PFSK-1 (cell line): ENCODE measurements around the gene EIF6.

ENCODE experiments used
- SIN3A ChIP-seq: IDR thresholded peaks from 2 replicates; pipeline ENCODE4 v1.6.1; 2012; ENCODE audit warnings: mild to moderate bottlenecking, low read length, moderate library complexity, borderline replicate concordance; ENCODE audit not compliant: insufficient read depth
- TAF1 ChIP-seq: IDR thresholded peaks from 2 replicates; pipeline ENCODE4 v1.6.1; 2012; ENCODE audit warnings: low read length, control low read depth, borderline replicate concordance; ENCODE audit not compliant: insufficient read depth
- TF ChIP-seq, protein P1 (sequence below), 2 experiments: IDR thresholded peaks; 2 replicates each; pipeline versions ENCODE4 v1.6.1 to v1.8.0; 2011 to 2012; ENCODE audit warnings: low read depth in 2 of 2, low read length in 2 of 2, control low read depth in 1 of 2, inconsistent platforms in 1 of 2, mild to moderate bottlenecking in 1 of 2, moderate library complexity in 1 of 2; ENCODE audit not compliant: insufficient read depth in 1 of 2

DNA sequence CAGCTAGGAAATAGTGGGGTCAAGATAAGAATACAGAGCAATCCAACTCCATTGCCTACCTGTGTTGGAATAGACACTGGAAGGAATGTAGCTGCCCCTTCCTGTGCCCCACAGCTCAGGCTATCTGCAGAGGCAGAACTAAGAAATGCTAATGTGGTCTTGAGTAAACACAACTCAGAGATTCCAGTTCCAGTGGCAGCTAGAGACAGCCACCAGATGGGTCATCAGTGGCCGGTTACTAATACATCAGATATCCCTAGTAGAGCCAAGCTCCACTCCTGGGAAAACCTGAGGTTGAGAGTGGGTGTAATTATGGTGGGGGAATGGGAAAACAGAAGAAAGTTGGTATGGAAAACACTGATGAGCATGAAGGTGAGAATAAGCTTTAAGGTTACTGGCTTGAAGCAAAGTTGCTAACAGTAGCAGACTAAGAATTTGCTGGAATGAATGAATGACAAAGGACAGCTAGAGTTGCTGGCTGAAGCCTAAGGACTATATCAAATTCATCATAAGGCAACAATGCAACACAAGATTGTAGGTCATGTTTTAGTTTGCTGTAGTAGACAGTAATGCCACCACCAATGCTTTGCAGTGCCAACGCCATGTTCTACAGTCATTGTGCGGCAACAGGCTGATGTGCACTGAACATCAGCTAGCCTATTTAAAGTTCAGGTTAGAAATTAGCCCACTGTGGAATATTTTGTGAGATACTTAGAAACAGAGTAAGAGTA is 36.0 kb upstream of the EIF6 start:
- TF ChIP-seq SIN3A (no peak), TAF1 (no peak)
- TF ChIP-seq, protein P1, sequence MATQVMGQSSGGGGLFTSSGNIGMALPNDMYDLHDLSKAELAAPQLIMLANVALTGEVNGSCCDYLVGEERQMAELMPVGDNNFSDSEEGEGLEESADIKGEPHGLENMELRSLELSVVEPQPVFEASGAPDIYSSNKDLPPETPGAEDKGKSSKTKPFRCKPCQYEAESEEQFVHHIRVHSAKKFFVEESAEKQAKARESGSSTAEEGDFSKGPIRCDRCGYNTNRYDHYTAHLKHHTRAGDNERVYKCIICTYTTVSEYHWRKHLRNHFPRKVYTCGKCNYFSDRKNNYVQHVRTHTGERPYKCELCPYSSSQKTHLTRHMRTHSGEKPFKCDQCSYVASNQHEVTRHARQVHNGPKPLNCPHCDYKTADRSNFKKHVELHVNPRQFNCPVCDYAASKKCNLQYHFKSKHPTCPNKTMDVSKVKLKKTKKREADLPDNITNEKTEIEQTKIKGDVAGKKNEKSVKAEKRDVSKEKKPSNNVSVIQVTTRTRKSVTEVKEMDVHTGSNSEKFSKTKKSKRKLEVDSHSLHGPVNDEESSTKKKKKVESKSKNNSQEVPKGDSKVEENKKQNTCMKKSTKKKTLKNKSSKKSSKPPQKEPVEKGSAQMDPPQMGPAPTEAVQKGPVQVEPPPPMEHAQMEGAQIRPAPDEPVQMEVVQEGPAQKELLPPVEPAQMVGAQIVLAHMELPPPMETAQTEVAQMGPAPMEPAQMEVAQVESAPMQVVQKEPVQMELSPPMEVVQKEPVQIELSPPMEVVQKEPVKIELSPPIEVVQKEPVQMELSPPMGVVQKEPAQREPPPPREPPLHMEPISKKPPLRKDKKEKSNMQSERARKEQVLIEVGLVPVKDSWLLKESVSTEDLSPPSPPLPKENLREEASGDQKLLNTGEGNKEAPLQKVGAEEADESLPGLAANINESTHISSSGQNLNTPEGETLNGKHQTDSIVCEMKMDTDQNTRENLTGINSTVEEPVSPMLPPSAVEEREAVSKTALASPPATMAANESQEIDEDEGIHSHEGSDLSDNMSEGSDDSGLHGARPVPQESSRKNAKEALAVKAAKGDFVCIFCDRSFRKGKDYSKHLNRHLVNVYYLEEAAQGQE (IDR thresholded peaks at IDR 0.05; ENCODE audit: insufficient read depth in 1 of 2, low read depth in 2 of 2, low read length in 2 of 2): no peak
